ENCODE measurements around the gene DNAJC21. TPM values are rescaled to one million over a fixed set of nuclear protein-coding genes. Genes with fewer than 3 reads are reported as not detected.

The DNAJC21 gene
- total and polyA plus RNA-seq, 9 of the 15 experiments (the other 6 are each of a cell fraction or from before 2014, with no cell fraction given), result 26.6 to 105 (median 70.7) TPM

DNA sequence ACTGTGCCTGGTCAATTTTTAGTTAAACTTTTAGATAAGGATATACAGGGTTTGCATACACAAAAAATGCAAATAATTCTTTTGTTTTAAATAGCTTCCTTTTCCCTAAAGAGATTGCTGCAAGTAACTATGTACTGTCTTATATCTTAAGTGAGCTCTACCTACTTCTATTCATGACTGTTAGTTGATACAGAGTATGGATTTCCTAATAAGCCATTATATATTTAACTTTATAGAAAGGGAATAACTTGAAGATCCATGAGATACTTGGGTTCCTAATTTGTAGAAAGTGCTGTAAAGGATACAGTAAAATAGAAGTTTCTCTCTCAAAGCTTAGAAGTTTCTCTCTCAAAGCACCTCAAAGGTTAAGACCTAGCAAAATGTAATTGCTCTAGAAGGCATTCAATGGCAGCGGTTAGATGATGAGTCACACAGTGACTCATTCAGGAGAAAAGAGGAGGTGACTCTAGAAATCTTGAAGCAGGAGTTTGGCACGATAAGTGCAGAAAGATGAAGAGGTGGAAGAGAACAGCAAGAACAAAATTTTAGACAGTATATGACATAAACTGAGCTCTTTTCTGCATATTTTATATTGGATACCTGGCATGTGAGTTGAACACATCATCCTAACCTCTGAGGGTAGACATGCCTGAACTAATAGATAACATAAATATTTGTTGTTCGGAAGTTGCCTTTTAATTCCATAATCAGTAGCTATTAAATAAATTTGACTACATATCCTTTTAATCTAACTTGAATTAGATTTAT, 5.5 kb upstream of the DNAJC21 start (continued):
- TF ChIP-seq ZNF830 (CRISPR knock-in tag; IDR thresholded peaks at IDR 0.05), result no peak
- no peak for TF ChIP-seq ZNF175 (CRISPR knock-in tag; IDR thresholded peaks at IDR 0.05; ENCODE audit: low read depth)
- TF ChIP-seq, protein P1, sequence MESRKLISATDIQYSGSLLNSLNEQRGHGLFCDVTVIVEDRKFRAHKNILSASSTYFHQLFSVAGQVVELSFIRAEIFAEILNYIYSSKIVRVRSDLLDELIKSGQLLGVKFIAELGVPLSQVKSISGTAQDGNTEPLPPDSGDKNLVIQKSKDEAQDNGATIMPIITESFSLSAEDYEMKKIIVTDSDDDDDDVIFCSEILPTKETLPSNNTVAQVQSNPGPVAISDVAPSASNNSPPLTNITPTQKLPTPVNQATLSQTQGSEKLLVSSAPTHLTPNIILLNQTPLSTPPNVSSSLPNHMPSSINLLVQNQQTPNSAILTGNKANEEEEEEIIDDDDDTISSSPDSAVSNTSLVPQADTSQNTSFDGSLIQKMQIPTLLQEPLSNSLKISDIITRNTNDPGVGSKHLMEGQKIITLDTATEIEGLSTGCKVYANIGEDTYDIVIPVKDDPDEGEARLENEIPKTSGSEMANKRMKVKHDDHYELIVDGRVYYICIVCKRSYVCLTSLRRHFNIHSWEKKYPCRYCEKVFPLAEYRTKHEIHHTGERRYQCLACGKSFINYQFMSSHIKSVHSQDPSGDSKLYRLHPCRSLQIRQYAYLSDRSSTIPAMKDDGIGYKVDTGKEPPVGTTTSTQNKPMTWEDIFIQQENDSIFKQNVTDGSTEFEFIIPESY (CRISPR knock-in tag; IDR thresholded peaks at IDR 0.05), result no peak
- TF ChIP-seq BRCA1 (IDR thresholded peaks at IDR 0.05), result no peak
- TF ChIP-seq BRCA1 (CRISPR knock-in tag; IDR thresholded peaks at IDR 0.05), result no peak
- no peak for TF ChIP-seq SMAD3 (CRISPR knock-in tag; conservative IDR thresholded peaks at IDR 0.05)
- no peak for TF ChIP-seq ASH1L (IDR thresholded peaks at IDR 0.05; ENCODE audit: borderline replicate concordance, low read depth, partially characterized antibody)
- TF ChIP-seq TRIM24 (IDR thresholded peaks at IDR 0.05), result peak in 1 of 2 experiments; percentile 67; a peak in 3 of 4 replicates
- TF ChIP-seq PHTF2 (CRISPR knock-in tag; IDR thresholded peaks at IDR 0.05), result no peak
- peak; percentile 66 for TF ChIP-seq NCOR1 (IDR thresholded peaks at IDR 0.05)
- TF ChIP-seq ZNF780A (CRISPR knock-in tag; IDR thresholded peaks at IDR 0.05), result no peak
- peak; percentile 57; the same call in 1 of the 2 replicates for TF ChIP-seq TRIM28 (IDR thresholded peaks at IDR 0.05)
- TF ChIP-seq, protein P2, sequence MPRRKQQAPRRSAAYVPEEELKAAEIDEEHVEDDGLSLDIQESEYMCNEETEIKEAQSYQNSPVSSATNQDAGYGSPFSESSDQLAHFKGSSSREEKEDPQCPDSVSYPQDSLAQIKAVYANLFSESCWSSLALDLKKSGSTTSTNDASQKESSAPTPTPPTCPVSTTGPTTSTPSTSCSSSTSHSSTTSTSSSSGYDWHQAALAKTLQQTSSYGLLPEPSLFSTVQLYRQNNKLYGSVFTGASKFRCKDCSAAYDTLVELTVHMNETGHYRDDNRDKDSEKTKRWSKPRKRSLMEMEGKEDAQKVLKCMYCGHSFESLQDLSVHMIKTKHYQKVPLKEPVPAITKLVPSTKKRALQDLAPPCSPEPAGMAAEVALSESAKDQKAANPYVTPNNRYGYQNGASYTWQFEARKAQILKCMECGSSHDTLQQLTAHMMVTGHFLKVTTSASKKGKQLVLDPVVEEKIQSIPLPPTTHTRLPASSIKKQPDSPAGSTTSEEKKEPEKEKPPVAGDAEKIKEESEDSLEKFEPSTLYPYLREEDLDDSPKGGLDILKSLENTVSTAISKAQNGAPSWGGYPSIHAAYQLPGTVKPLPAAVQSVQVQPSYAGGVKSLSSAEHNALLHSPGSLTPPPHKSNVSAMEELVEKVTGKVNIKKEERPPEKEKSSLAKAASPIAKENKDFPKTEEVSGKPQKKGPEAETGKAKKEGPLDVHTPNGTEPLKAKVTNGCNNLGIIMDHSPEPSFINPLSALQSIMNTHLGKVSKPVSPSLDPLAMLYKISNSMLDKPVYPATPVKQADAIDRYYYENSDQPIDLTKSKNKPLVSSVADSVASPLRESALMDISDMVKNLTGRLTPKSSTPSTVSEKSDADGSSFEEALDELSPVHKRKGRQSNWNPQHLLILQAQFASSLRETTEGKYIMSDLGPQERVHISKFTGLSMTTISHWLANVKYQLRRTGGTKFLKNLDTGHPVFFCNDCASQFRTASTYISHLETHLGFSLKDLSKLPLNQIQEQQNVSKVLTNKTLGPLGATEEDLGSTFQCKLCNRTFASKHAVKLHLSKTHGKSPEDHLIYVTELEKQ (CRISPR knock-in tag; IDR thresholded peaks at IDR 0.05), result no peak
- no peak for TF ChIP-seq ZNF12 (CRISPR knock-in tag; IDR thresholded peaks at IDR 0.05)
- TF ChIP-seq, protein P3, sequence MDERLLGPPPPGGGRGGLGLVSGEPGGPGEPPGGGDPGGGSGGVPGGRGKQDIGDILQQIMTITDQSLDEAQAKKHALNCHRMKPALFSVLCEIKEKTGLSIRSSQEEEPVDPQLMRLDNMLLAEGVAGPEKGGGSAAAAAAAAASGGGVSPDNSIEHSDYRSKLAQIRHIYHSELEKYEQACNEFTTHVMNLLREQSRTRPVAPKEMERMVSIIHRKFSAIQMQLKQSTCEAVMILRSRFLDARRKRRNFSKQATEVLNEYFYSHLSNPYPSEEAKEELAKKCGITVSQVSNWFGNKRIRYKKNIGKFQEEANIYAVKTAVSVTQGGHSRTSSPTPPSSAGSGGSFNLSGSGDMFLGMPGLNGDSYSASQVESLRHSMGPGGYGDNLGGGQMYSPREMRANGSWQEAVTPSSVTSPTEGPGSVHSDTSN (CRISPR knock-in tag; IDR thresholded peaks at IDR 0.05; ENCODE audit: low read depth), result no peak
- TF ChIP-seq, protein P3 (tag; conservative IDR thresholded peaks at IDR 0.05; ENCODE audit: low read depth), result peak; percentile 37; the same call in 1 of the 2 replicates
- TF ChIP-seq, protein P4, sequence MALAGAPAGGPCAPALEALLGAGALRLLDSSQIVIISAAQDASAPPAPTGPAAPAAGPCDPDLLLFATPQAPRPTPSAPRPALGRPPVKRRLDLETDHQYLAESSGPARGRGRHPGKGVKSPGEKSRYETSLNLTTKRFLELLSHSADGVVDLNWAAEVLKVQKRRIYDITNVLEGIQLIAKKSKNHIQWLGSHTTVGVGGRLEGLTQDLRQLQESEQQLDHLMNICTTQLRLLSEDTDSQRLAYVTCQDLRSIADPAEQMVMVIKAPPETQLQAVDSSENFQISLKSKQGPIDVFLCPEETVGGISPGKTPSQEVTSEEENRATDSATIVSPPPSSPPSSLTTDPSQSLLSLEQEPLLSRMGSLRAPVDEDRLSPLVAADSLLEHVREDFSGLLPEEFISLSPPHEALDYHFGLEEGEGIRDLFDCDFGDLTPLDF (CRISPR knock-in tag; IDR thresholded peaks at IDR 0.05), result no peak
- TF ChIP-seq EP400 (IDR thresholded peaks at IDR 0.05), result peak; percentile 46
